T-helper 2 cell treated with Interferon-gamma antibody and Interleukin-4, amounts not matched to agents 5 μg/mL and 100 μg/mL, for 36 hours (primary cell): Measurements from ENCODE around the gene NKAIN4.

ENCODE experiments used
- DNase-seq: peaks from one replicate; pipeline ENCODE4 v3.0.0; 2021; ENCODE audit warnings: low spot score
- H3K27ac Mint-ChIP-seq: one replicate; pipeline ENCODE4 v1.8.0; 2021; ENCODE audit warnings: mild to moderate bottlenecking, mixed read lengths
- H3K27me3 Mint-ChIP-seq: one replicate; pipeline ENCODE4 v1.8.0; 2021; ENCODE audit warnings: low read depth, mixed read lengths
- H3K36me3 Mint-ChIP-seq: one replicate; pipeline ENCODE4 v1.8.0; 2021; ENCODE audit warnings: low read depth, mixed read lengths
- H3K4me1 Mint-ChIP-seq: one replicate; pipeline ENCODE4 v1.8.0; 2021; ENCODE audit warnings: low read depth, mixed read lengths
- H3K4me3 Mint-ChIP-seq: one replicate; pipeline ENCODE4 v1.8.0; 2022; ENCODE audit warnings: mild to moderate bottlenecking, moderate library complexity, mixed read lengths
- H3K9me3 Mint-ChIP-seq: one replicate; pipeline ENCODE4 v1.8.0; 2021; ENCODE audit warnings: mixed read lengths

NKAIN4 gene

DNA sequence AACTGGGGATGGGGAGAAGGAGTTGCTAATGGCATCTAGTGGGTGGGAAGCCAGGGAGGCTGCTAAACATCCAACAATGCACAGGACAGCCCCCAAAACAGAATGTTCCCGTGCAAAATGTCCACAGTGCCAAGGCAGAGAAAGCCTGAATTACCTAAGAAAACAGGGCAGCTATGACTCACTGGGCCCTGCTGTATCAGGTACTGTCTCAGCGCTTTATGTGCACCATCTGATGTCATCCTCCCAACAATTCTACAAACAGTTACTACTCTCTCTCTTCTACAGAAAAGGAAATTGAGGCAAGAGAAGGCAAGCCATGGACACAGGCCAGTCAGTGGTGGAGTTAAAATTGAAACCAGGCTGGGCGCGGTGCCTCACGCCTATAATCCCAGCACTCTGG is 41.5 kb downstream of the NKAIN4 start:
- Mint-ChIP-seq H3K4me1 (peaks cover 32% of the 10 kb centered on the region), H3K9me3 (no peaks in the 10 kb centered on the region), H3K4me3 (no peak overlapping the region), H3K27ac (no peak overlapping the region), H3K27me3 (no peaks in the 10 kb centered on the region), H3K36me3 (peaks cover 34% of the 10 kb centered on the region)
- no peak for DNase-seq

GRCh38 chr20:63212393-63212730 is 41.9 kb downstream of the NKAIN4 start:
- Mint-ChIP-seq H3K27me3 (no peaks in the 10 kb centered on the region), H3K4me1 (peaks cover 32% of the 10 kb centered on the region), H3K4me3 (no peak overlapping the region), H3K9me3 (no peaks in the 10 kb centered on the region), H3K36me3 (peaks cover 36% of the 10 kb centered on the region), H3K27ac (no peak overlapping the region)
- no peak for DNase-seq

DNA sequence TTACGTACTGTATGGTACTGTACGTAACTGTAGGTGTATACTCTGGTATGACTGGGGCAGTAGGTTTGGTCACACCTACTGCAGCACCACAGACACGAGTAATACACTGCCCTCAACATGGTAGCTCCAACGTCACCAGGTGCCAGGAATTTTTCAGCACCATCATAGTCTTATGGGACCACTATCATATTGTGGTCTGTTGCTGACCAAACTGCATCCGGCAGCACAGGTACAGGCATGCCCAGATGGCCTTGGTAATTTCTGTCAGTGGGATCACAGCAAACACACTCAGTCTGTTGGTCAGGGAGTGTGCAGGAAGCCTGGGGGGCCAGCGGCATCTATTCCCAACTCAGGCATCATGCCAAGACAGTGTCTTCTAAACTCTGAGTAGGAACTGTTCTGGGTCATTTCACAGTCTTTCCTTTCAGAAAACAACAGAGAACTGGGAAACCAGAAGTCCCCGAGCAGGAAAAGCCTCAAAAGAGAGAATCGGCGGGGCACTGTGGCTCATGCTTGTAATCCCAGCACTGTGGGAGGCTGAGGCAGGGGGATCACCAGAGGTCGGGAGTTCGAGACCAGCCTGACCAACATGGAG is 44.2 kb downstream of the NKAIN4 start:
- H3K27me3 Mint-ChIP-seq, result no peaks in the 10 kb centered on the region
- H3K36me3 Mint-ChIP-seq, result peaks cover 43% of the 10 kb centered on the region
- no peaks in the 10 kb centered on the region for H3K9me3 Mint-ChIP-seq
- H3K27ac Mint-ChIP-seq, result no peak overlapping the region
- no peak overlapping the region for H3K4me3 Mint-ChIP-seq
- no peak for DNase-seq
- H3K4me1 Mint-ChIP-seq, result peaks cover 25% of the 10 kb centered on the region

DNA sequence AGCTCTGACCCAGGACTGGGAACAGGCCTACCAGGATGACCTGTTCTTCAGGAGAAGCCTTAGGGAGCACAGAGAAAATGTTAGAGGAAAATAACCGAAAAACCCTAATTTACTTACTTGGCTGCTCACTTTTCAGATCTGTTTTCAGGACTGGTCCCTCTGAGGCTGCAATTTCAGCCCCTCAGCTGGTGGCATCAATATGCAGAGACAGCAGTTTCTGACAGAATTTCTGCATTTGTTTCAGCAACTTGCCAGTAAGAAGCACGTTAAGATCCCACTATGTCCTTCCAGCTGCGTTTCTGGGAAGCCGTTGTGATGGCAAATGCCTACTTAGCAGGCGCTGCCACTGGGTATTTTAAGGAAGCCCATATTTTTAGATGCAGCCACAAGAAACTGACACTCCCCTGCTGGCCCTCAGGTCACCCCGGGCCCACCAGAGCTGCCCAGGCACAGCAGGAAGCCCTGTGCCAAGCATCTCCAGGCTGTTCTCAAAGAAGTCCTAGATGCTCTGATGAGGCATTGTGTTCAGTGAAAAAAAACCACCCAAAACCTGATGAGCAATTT is 45.8 kb downstream of the NKAIN4 start:
- Mint-ChIP-seq H3K4me3 (no peak overlapping the region), H3K27me3 (no peaks in the 10 kb centered on the region), H3K36me3 (peaks cover 35% of the 10 kb centered on the region), H3K9me3 (no peaks in the 10 kb centered on the region), H3K4me1 (peaks cover 12% of the 10 kb centered on the region), H3K27ac (no peak overlapping the region)
- DNase-seq, result no peak

DNA sequence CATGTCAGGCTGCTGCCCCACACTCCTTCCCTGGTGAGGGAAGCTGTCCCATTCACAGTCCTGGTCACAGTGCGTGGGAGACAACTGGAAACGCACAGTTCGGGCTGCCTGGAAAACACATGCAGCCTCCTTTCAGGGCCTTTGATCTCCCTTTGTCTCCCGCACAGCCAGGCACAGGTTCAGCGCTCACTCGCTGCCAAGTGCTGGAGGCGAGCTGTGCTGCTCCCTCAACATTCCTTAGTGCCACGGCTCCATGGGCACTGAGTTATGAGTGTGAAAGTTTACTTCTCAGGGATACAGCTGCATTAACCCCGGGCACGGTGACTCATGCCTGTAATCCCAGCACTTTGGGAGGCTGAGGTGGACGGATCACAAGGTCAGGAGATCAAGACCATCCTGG is 47.4 kb downstream of the NKAIN4 start:
- Mint-ChIP-seq H3K4me3 (no peak overlapping the region), H3K27ac (no peak overlapping the region), H3K36me3 (peaks cover 34% of the 10 kb centered on the region), H3K27me3 (no peaks in the 10 kb centered on the region), H3K9me3 (no peaks in the 10 kb centered on the region), H3K4me1 (peaks cover 1% of the 10 kb centered on the region)
- no peak for DNase-seq

- H3K4me1 Mint-ChIP-seq, result no peaks in the 10 kb centered on the region
- no peaks in the 10 kb centered on the region for H3K9me3 Mint-ChIP-seq
These were observed 48.4 kb downstream of the NKAIN4 start for GRCh38 chr20:63205896-63206295.

GRCh38 chr20:63204362-63204761 is 49.9 kb downstream of the NKAIN4 start:
- Mint-ChIP-seq H3K27ac (no peak overlapping the region), H3K4me1 (no peaks in the 10 kb centered on the region), H3K36me3 (peaks cover 40% of the 10 kb centered on the region), H3K9me3 (no peaks in the 10 kb centered on the region), H3K4me3 (no peak overlapping the region), H3K27me3 (no peaks in the 10 kb centered on the region)
- no peak for DNase-seq

More at GRCh38 chr20:63205896-63206295, 48.4 kb downstream of the NKAIN4 start:
- Mint-ChIP-seq H3K27me3 (no peaks in the 10 kb centered on the region), H3K36me3 (peaks cover 42% of the 10 kb centered on the region), H3K4me3 (no peak overlapping the region), H3K27ac (no peak overlapping the region)
- DNase-seq, result no peak

DNA sequence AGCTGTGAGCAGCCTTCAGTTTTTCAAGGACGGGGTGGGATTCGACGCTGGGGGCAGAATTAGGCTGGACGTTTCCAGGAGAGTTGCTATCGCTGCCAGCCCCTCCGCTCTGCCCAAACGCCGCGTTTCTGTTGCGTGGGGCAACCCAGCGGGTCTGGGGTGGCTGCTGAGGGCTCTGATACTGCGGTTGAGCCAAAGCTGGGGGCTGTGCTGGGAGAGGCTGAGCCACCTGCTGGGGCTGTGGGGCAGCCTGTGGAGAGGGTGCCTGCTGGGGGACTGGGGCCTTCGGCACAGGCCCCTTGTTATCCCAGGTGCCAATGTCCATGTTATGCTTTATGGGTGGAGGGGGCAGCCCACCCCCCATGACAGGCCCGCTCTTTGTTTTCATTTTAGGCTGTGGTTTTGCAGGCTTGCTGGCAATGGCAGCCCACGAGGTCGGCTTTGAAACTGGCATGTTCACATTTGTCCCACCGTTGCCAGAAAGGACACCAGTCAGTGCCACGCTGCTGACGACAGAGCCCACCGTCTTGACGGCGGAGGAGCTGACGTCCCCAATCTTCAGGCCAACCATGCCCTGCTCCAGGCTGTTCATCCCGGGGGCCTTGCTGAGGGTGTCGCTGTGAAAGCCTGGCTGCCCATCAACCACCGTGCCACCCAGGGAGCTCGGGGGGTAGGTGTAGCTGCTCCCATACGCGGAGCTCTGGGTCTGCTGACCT is 51.3 kb downstream of the NKAIN4 start:
- H3K27ac Mint-ChIP-seq, result no peak overlapping the region
- H3K9me3 Mint-ChIP-seq, result no peaks in the 10 kb centered on the region
- no peak for DNase-seq
- H3K4me3 Mint-ChIP-seq, result no peak overlapping the region
- H3K4me1 Mint-ChIP-seq, result peaks cover under 1% of the 10 kb centered on the region
- H3K36me3 Mint-ChIP-seq, result peaks cover 39% of the 10 kb centered on the region
- H3K27me3 Mint-ChIP-seq, result no peaks in the 10 kb centered on the region

DNA sequence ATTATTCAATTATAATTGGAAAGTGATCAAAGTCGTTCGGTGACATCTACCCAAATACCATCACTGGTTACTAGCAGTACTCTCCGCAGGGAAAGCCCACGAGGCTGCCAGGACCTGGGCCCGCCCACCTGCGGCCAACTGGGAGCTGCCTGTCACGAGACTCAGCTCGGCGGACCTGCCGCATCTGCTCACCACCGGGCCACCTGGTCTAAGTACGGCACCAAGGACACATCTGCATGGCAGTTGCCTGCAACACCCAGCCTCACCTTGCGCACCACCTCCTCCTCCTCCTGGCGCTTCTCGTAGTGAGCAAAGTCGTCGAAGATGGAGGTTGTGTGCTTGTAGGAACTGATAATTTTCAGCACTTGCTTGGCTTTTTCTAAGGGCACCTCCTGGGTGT is 52.2 kb downstream of the NKAIN4 start:
- Mint-ChIP-seq H3K4me3 (no peak overlapping the region), H3K36me3 (peaks cover 36% of the 10 kb centered on the region), H3K4me1 (peaks cover 3% of the 10 kb centered on the region)

GRCh38 chr20:63198606-63199005 is 55.7 kb downstream of the NKAIN4 start:
- H3K36me3 Mint-ChIP-seq, result peaks cover 38% of the 10 kb centered on the region
- no peaks in the 10 kb centered on the region for H3K9me3 Mint-ChIP-seq
- DNase-seq, result no peak
- H3K27me3 Mint-ChIP-seq, result no peaks in the 10 kb centered on the region
- H3K4me3 Mint-ChIP-seq, result no peak overlapping the region
- peaks cover 5% of the 10 kb centered on the region for H3K4me1 Mint-ChIP-seq
- no peak overlapping the region for H3K27ac Mint-ChIP-seq

More for the DNA sequence above, 52.2 kb downstream of the NKAIN4 start:
- H3K27ac Mint-ChIP-seq, result no peak overlapping the region
- no peak for DNase-seq
- H3K9me3 Mint-ChIP-seq, result no peaks in the 10 kb centered on the region
- H3K27me3 Mint-ChIP-seq, result no peaks in the 10 kb centered on the region

DNA sequence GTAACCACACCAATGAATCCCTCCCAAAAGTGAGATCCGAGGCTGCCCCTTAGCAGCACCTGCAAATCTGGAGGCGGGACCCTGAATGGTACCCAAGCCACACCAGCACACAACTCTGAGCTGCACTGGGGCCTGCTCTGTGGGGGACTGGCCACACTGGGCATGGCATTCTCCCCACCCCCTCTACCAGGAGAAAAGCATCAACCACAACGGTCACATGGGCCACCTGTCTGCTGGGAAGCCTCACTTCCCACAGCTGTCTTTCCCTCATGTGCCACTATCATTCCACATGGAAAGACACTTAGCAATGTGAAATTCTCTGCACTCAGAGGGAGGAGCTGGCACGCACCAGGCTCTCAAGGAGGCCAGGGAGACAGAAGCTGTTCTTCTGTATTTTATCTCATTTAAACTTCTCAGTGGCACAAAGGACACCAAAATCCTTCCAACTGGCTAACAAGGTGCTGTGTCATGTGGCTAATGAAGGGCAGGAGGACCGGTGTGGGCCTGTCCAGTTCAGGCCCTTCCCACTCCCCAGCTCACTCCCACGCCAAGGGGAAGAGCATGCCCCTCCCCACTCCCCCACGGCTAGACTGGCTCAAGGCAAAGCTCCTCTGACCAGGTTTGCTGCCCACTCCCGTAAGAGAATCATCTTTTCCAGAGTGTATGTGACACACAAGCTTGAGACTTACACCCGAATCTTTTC is 57.3 kb downstream of the NKAIN4 start:
- Mint-ChIP-seq H3K4me3 (no peak overlapping the region), H3K4me1 (peaks cover 5% of the 10 kb centered on the region), H3K27me3 (no peaks in the 10 kb centered on the region), H3K9me3 (no peaks in the 10 kb centered on the region), H3K36me3 (peaks cover 29% of the 10 kb centered on the region), H3K27ac (no peak overlapping the region)
- no peak for DNase-seq

- Mint-ChIP-seq H3K27ac (no peak overlapping the region), H3K4me1 (peaks cover 5% of the 10 kb centered on the region), H3K9me3 (no peaks in the 10 kb centered on the region), H3K27me3 (no peaks in the 10 kb centered on the region), H3K4me3 (no peak overlapping the region), H3K36me3 (peaks cover 17% of the 10 kb centered on the region)
- no peak for DNase-seq
These were observed 59.5 kb downstream of the NKAIN4 start for GRCh38 chr20:63194797-63195173.

DNA sequence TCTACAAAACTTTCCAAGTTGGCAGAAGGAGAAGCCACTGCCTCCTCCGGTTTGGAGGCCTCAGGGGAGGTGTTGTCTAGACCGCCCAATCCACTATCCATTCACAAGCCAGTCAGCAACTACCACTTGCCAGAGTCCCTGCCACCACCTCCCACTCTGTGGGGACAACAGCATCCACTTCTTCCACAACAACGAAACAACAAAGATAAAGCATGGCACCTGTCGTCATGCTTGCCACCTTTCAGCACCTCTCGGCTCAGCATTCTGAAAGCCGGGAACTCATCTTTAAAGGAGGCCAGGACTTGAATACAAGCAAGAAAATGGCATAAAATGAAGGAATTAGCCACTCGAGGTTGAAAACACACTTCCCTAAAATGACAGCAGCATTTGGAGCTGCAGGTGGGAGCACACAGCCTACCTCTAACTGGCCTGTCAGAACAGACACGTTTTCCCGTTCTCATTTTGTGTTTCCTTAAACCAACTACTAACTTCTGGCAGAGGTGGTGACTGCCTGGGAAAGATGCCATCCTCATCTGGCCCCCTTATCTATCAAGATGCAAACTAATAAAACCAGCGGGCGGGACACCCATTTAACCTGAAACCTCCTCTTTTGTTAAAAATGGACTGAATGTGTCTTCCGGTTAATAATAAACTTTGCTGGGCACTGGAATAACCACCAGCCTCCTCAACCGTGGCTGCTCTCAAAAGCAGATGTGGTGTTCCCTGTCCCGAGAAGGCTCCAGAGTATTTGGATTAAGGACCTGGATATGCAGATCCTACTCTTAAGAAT is 60.1 kb downstream of the NKAIN4 start:
- no peak overlapping the region for H3K4me3 Mint-ChIP-seq
- no peak overlapping the region for H3K27ac Mint-ChIP-seq
- DNase-seq, result no peak
- H3K4me1 Mint-ChIP-seq, result peaks cover 5% of the 10 kb centered on the region
- H3K36me3 Mint-ChIP-seq, result peaks cover 17% of the 10 kb centered on the region
- no peaks in the 10 kb centered on the region for H3K27me3 Mint-ChIP-seq
- H3K9me3 Mint-ChIP-seq, result no peaks in the 10 kb centered on the region

GRCh38 chr20:63192721-63193120 is 61.5 kb downstream of the NKAIN4 start:
- no peak overlapping the region for H3K4me3 Mint-ChIP-seq

More at GRCh38 chr20:63192721-63193120, 61.5 kb downstream of the NKAIN4 start:
- H3K36me3 Mint-ChIP-seq, result peaks cover 17% of the 10 kb centered on the region
- H3K4me1 Mint-ChIP-seq, result peaks cover 3% of the 10 kb centered on the region
- no peak for DNase-seq
- no peaks in the 10 kb centered on the region for H3K27me3 Mint-ChIP-seq
- H3K27ac Mint-ChIP-seq, result no peak overlapping the region
- no peaks in the 10 kb centered on the region for H3K9me3 Mint-ChIP-seq
